ENCODE results near the gene CGN.

Gene CGN

GRCh38 chr1:151523326-151523725 is 12.1 kb downstream of the CGN start:
- no peak for DNase-seq (ENCODE audit: low spot score)

- DNase-seq (ENCODE audit: low spot score): no peak
These were observed 13.5 kb downstream of the CGN start for GRCh38 chr1:151524736-151525135.

GRCh38 chr1:151526735-151527525 is 15.7 kb downstream of the CGN start:
- DNase-seq (ENCODE audit: low spot score): no peak

- no peak for DNase-seq (ENCODE audit: low spot score)
These were observed 18.1 kb downstream of the CGN start for GRCh38 chr1:151529211-151529702.

GRCh38 chr1:151529781-151530180 is 18.6 kb downstream of the CGN start:
- no peak for DNase-seq (ENCODE audit: low spot score)

- DNase-seq (ENCODE audit: low spot score): no peak
These were observed 19.3 kb downstream of the CGN start for GRCh38 chr1:151530461-151530860.

GRCh38 chr1:151533870-151534269 is 22.7 kb downstream of the CGN start:
- DNase-seq (ENCODE audit: low spot score): no peak

- peak; percentile 86 for DNase-seq (ENCODE audit: low spot score)
These were observed 23.6 kb downstream of the CGN start for GRCh38 chr1:151534662-151535278.

- no peak for DNase-seq (ENCODE audit: low spot score)
These were observed 24.4 kb downstream of the CGN start for GRCh38 chr1:151535326-151536271.

- no peak for DNase-seq (ENCODE audit: low spot score)
These were observed 25.3 kb downstream of the CGN start for GRCh38 chr1:151536499-151536898.

- DNase-seq (ENCODE audit: low spot score): no peak
These were observed 25.9 kb downstream of the CGN start for GRCh38 chr1:151537112-151537511.

- DNase-seq (ENCODE audit: low spot score): peak; percentile 83
These were observed 28.3 kb downstream of the CGN start for GRCh38 chr1:151539321-151540020.

GRCh38 chr1:151540021-151540981 is 29.1 kb downstream of the CGN start, which contains the start of gene TUFT1:
Gene TUFT1, plus strand, starts transcription at chr1:151540309. Its CDS starts 58 bp downstream, at chr1:151540367.
- peak; percentile 97 for DNase-seq (ENCODE audit: low spot score)

- peak; percentile 64 for DNase-seq (ENCODE audit: low spot score)
These were observed 29.8 kb downstream of the CGN start for GRCh38 chr1:151540982-151541377.

GRCh38 chr1:151541752-151542151 is 30.6 kb downstream of the CGN start:
- DNase-seq (ENCODE audit: low spot score): no peak

- DNase-seq (ENCODE audit: low spot score): no peak
These were observed 31.5 kb downstream of the CGN start for GRCh38 chr1:151542710-151543129.

- DNase-seq (ENCODE audit: low spot score): no peak
These were observed 34.4 kb downstream of the CGN start for GRCh38 chr1:151545542-151545941.

GRCh38 chr1:151546011-151546925 is 35.1 kb downstream of the CGN start:
- DNase-seq (ENCODE audit: low spot score): no peak
